Transverse colon (tissue), 4 donors: ENCODE measurements around the gene MTRF1.

Experiments used
- EP300 ChIP-seq: sonication (generic); formaldehyde crosslinking; IDR thresholded peaks from one replicate; pipeline ENCODE4 v1.6.1; 2017; ENCODE audit warnings: antibody characterized with exemption, low read depth
- POLR2A ChIP-seq: fragments of 450-650 bp; IDR thresholded peaks from one replicate; pipeline ENCODE4 v1.6.1; 2016; ENCODE audit warnings: antibody characterized with exemption, mild to moderate bottlenecking, moderate library complexity
- POLR2AphosphoS5 ChIP-seq, 3 donors: sonication (generic); formaldehyde crosslinking; IDR thresholded peaks; one replicate each; pipeline ENCODE4 v1.6.1; 2016; ENCODE audit warnings: antibody characterized with exemption in 3 of 3
- TF ChIP-seq, protein P1 (sequence below), 5 experiments: fragments of 200-600 bp in 3 of 5; fragments of 450-650 bp in 2 of 5; sonication (generic) in 3 of 5; IDR thresholded peaks; 1 replicate in 2 of 5; 2 replicates in 3 of 5; pipeline ENCODE4 v1.5.1; 2016 to 2017; ENCODE audit warnings: antibody characterized with exemption in 5 of 5, inconsistent platforms in 3 of 5, mild to moderate bottlenecking in 2 of 5, moderate library complexity in 1 of 5

GRCh38 chr13:41241626-41242025 lies 21.8 kb downstream of the MTRF1 start:
- no peak for TF ChIP-seq POLR2A
- TF ChIP-seq, protein P1, sequence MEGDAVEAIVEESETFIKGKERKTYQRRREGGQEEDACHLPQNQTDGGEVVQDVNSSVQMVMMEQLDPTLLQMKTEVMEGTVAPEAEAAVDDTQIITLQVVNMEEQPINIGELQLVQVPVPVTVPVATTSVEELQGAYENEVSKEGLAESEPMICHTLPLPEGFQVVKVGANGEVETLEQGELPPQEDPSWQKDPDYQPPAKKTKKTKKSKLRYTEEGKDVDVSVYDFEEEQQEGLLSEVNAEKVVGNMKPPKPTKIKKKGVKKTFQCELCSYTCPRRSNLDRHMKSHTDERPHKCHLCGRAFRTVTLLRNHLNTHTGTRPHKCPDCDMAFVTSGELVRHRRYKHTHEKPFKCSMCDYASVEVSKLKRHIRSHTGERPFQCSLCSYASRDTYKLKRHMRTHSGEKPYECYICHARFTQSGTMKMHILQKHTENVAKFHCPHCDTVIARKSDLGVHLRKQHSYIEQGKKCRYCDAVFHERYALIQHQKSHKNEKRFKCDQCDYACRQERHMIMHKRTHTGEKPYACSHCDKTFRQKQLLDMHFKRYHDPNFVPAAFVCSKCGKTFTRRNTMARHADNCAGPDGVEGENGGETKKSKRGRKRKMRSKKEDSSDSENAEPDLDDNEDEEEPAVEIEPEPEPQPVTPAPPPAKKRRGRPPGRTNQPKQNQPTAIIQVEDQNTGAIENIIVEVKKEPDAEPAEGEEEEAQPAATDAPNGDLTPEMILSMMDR (IDR thresholded peaks at IDR 0.05): no peak
- no peak for TF ChIP-seq POLR2AphosphoS5 (IDR thresholded peaks at IDR 0.05)
- no peak for TF ChIP-seq EP300
